Muscle of back (tissue), 13 donors: ENCODE measurements around the gene ONECUT1. TPM values are rescaled to one million over a fixed set of nuclear protein-coding genes. Genes with fewer than 3 reads are reported as not detected.
"Not testable (repeated sequence)": the region's sequence is repeated elsewhere in the genome, so short reads cannot be mapped to it uniquely, and the experiment has no call there.

ENCODE experiments used
- DNase-seq, 3 donors: peaks; one replicate each; pipeline versions ENCODE4 v3.0.0 to v3.0.0-alpha.2; 2013
- long read RNA-seq, 9 donors: transcript quantifications; one replicate each; lab custom pipeline, GENCODE V29; 2026
- polyA plus RNA-seq, 10 donors: library from polyadenylated mRNA; unstranded; fragments of 120-200 nt; gene quantifications; one replicate each; pipeline ENCODE4 v1.2.1, GENCODE V29; 2013; ENCODE audit not compliant: insufficient read length in 10 of 10

Gene ONECUT1
- polyA plus RNA-seq, result not detected
- long read RNA-seq, donor 1, result 0 reads
- long read RNA-seq, donor 2, result 0 reads
- long read RNA-seq, donor 3, result 0 reads
- long read RNA-seq, donor 4, result 0 reads
- long read RNA-seq, donor 5, result 0 reads
- long read RNA-seq, donor 6, result 0 reads
- long read RNA-seq, donor 7, result 0 reads
- long read RNA-seq, donor 8, result 0 reads
- long read RNA-seq, donor 9, result 0 reads

DNA sequence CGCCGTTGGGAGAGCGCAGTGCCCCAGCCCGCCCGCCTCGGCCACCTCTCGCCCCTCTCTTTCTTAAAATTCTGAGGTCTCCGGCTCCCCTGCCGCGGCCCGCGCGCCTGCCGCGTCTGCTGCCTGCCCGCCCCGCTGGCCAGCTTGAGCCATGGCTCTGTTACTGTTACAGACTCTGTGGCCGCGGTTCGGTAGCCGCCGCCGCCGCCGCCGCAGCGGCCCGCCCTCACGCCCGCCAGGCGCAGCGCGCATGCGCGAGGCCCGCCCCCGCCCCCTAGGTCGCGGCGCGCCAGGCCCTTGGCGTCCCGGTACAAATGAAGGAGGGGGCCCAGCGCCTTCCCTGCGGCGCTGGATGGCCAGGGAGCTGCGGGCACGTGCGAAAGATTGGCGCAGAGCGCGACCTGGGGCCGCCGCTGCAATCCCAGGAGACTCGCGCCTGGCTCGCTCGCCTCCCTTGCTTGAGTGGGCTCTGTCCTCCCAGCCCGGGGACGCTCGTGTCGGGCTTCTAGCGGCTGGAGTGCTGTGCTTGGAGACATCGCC, at the start of gene ONECUT1:
TSS of gene ONECUT1 (minus strand) at position 168 of the 540 bp plus-strand sequence. CDS start 452 bp downstream, outside the sequence.
- DNase-seq, result peak; percentile 20 to 82 (median 65)

- DNase-seq, result no peak
These were observed 44.2 kb upstream of the ONECUT1 start for GRCh38 chr15:52834379-52834778.

GRCh38 chr15:52824169-52824942, 34.2 kb upstream of the ONECUT1 start:
- not testable (repeated sequence) for DNase-seq

DNA sequence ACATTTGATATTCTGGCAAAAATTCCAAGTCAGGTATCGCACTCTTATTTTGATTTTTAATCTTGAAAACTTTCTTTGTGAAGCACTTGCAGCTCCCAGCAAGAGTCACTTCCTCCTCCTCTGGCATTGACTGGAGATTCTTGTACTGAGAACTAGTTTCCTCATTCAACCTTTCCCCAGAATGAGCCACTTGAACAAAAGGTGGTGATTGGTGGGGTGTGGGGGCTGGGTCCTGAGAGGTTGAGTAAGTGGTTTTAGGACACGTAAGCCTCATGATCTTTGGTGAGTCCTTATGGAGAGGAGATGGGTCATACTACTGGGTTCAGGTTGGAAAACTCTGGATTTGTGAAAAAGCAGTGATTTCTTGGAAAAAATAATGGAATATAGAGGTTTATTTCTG, 32.3 kb upstream of the ONECUT1 start:
- DNase-seq, result no peak

DNA sequence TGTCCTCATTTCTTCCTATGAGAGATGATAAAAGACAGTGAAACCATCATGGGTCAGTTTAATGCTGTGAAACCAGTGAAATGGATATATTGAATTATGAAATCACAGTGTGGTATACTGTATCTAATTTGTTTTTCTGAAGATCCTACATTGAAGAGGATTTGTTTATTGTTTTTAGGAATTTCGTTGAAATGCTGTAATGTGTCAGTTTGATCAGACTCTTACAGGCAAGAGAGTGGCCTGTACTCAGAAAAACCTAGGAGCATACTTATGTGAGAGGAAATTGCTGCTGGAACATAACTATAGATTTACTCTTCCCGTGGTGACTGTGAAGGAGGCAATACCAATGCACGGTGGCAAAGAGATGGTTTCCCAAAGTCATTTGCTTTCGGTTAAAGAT, 29.1 kb upstream of the ONECUT1 start:
- no peak for DNase-seq

DNA sequence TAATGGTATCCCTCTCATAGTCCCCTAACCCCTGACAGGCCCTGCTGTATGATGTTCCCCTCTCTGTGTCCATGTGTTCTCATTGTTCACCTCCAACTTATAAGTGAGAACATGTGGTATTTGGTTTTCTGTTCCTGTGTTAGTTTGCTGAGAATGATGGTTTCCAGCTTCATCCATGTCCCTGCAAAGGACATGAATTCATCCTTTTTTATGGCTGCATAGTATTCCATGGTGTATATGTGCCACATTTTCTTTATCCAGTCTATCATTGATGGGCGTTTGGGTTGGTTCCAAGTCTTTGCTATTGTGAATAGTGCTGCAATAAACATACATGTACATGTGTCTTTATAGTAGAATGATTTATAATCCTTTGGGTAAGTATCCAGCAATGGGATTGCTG, 25.8 kb upstream of the ONECUT1 start:
- not testable (repeated sequence) for DNase-seq

DNA sequence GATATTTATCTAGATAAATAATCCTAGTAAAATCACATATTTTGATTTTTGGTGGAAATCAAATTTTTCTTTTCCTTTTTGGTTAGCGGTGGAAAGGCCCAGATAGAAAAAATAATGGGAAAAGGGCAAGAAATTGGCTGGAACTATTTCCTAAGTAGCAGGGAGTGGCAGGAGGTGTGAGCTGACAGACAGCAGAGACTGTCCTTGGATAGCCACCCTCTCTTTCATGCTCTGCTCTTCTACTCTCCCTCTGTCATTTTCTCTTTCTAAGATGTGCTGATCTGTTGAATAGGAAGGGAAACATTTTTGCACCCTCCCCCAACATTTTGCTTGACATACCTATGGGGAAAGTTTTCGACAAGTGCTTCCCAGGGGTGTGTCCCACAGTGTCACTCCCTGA, 18.9 kb upstream of the ONECUT1 start:
- DNase-seq, result no peak

- DNase-seq, result no peak
These were observed 18.3 kb upstream of the ONECUT1 start for GRCh38 chr15:52808441-52808840.

- peak in 1 of 3 donors; percentile 6 for DNase-seq
These were observed 16.1 kb upstream of the ONECUT1 start for GRCh38 chr15:52806284-52806655.

DNA sequence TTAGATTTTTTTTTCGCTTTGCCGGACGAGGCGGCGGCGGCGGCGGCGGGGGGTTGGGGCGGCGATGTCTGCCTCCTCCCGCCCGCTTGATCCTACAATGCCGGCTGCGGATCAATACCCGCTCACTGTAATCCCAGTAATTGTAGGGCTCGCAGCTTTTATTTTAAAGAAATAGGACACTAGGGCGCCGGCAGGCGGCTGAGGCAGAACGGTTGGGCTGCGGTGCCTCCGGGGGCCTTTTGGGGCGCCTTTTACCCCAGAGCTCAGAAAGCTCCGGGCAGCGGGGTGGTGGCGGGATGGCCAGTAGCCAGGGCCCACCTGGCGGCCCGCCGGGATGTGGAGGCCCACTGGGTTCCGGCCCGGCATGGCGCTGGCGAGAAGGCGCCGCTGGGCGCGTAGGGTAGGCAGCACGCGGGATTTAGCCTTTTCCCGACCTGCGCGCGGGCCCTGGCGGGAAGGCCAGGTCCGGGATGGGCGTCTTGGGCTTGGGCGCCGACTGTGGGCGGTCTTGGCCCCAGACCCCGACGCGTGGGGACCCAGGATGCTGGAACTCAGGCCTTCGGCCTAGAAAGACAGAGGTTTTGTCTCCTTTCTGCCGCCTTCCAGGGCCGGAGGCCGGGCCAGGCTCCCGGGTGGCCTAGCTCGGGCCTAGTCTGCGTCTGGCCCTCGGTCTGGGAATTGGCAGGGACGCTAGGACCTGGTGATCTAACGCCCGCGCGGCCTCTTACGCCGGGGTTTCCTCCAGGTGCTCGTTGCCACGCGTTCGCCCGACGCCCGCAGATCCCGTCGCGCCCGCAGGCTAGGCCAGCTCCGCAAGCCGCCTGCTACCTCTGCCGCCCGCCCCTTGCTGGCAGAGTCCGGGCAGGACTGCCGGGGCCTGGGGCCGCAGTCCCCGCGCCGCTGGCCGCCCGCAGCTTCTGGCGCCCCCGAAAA, 15.5 kb upstream of the ONECUT1 start:
- peak in 1 of 3 donors; percentile 29 for DNase-seq

GRCh38 chr15:52804526-52805081, 14.5 kb upstream of the ONECUT1 start:
- peak in 1 of 3 donors; percentile 54 for DNase-seq

DNA sequence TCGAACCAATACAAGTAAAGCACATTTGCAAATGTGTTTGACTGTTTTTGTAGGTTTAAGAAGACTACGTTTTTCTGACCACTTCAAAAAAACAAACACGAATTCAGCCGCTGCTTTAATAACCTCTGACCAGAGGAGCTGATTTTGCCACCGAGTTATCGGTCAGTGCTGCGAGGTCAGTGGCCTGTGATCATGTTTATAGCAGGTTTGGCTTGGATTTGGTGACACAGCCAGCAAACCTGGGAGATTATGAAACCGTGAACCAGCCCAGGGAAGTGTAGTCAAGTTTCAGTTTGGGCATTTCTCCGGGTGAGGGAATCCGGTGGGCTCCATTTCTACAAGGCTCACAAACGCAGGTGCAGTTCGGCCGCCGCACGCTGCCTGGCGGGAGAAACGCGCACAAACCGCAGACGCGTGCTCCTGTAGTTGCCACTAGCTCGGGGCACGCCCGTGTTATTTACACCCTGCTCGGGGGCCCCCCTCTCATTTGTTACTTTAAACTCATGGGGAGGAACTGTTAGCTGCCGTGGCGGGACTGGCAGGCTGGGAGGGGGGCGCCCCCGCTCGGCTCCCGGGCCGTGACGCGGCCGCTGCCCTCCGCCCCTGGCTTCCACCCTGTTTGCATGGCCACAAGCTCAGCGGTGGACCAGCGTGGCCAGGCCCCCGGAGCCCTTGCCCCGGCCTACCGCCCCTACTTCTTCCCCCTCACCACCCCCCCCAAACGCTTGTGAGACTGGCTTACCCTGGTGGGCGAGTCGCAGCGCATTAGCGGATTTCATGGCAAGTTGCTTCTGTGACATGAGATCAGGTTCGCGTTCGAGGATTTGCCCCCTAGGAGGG, 13.6 kb upstream of the ONECUT1 start:
- peak in 1 of 3 donors; percentile 11 for DNase-seq

GRCh38 chr15:52803108-52803466, 13.0 kb upstream of the ONECUT1 start:
- peak in 1 of 3 donors; percentile 26 for DNase-seq

DNA sequence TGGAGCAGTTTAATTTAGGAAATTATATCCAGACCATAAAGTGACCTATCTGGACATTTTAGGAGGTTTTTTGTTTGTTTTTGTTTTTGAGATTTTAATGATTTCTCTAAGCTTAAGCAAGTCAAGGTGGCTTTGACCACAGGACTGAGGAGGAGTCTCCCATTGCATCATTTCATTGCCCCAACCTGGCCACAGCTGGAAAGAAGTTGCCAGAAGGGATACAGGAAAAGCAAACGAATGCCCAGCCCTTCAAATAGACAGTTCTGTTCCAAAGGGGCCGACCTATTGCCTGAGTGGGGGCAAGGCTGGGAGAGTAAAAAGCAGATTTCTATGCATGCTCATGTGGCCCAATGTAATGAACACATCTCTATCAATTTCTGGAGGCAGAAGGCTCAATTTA, 12.0 kb upstream of the ONECUT1 start:
- DNase-seq, result no peak

GRCh38 chr15:52801748-52802085, 11.6 kb upstream of the ONECUT1 start:
- DNase-seq, result peak in 1 of 3 donors; percentile 1

GRCh38 chr15:52800828-52801747, 11.0 kb upstream of the ONECUT1 start:
- DNase-seq, result peak in 1 of 3 donors; percentile 19

- no peak for DNase-seq
These were observed 9.1 kb upstream of the ONECUT1 start for GRCh38 chr15:52799145-52799811.

DNA sequence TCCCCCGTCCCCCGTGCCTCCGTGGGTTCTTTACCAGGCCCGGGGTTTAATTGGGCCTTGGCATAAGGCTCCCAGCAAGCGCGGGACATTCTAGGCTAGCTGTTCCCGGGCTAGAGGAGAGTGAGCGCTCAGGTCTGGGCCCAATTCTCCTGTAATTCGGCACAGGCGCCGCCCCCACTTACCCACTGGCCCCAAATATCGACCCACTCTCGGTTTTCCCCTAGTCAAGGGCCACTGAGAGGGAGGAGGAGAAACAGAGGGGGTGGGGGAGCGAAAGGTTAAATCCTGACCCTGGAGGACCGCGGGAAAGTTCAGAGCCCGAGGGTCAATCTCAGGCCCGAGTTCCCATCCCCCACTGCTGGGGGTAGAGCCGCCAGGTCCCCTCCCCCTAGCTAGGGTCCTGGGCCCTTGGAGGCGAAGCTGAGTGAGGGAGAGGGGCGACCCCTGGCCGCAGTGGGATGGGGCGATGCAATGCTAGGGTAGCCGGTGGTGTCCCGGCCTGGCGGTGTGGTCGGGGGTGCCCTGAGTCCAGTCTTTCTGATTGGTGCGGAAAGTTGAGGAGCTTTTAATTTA, 8.5 kb upstream of the ONECUT1 start:
- DNase-seq, result no peak
